Mononuclear cell (primary cell): ENCODE data around the gene GLIPR2. TPM values are rescaled to one million over a fixed set of nuclear protein-coding genes. Genes with fewer than 3 reads are reported as not detected.
"Not testable (repeated sequence)": the region's sequence is repeated elsewhere in the genome, so short reads cannot be mapped to it uniquely, and the experiment has no call there.

ENCODE experiments used
- H3K27me3 ChIP-seq: 2 replicates; pipeline ENCODE4 v1.6.0; 2011; ENCODE audit warnings: low read length, control low read depth; ENCODE audit not compliant: insufficient read depth
- H3K4me1 ChIP-seq: 2 replicates; pipeline ENCODE4 v1.5.1; 2011; ENCODE audit warnings: mild to moderate bottlenecking, low read length, control low read depth; ENCODE audit not compliant: insufficient read depth
- H3K4me3 ChIP-seq: 2 replicates; pipeline ENCODE4 v1.5.1; 2011; ENCODE audit warnings: mild to moderate bottlenecking, low read length, moderate library complexity
- H3K9me3 ChIP-seq: 2 replicates; pipeline ENCODE4 v1.5.1; 2011; ENCODE audit warnings: low read depth, mild to moderate bottlenecking, control low read depth, low read length
- total RNA-seq: library from RNA; depleted of rRNA; stranded (reverse); fragments of >200 nt; gene quantifications from one replicate; pipeline ENCODE4 v1.2.3, GENCODE V29; 2012

GLIPR2 gene
- total RNA-seq, 1 donor, result 86.0 TPM

GRCh38 chr9:36176496-36176895, 40.0 kb downstream of the GLIPR2 start:
- not testable (repeated sequence) for H3K9me3 ChIP-seq, H3K4me1 ChIP-seq, H3K27me3 ChIP-seq, H3K4me3 ChIP-seq

DNA sequence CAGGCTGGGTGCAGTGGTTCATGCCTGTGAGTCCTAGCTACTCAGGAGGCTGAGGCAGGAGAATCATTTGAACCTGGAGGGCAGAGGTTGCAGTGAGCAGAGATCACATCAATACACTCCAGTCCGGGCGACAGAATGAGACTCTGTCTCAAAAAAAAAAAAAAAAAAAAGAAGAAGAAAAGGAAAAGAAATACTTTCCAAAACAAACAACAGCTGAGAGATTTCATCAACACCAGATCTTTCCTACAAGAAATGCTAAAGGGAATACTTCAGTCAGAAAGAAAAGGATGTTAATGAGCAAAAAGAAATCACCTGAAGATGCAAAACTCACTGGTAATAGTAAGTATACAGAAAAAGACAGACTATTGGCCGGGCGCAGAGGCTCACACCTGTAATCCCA, 41.0 kb downstream of the GLIPR2 start:
- H3K9me3 ChIP-seq, result no peaks in the 10 kb centered on the region
- H3K4me1 ChIP-seq, result no peaks in the 10 kb centered on the region
- no peaks in the 10 kb centered on the region for H3K27me3 ChIP-seq
- no peak overlapping the region for H3K4me3 ChIP-seq

DNA sequence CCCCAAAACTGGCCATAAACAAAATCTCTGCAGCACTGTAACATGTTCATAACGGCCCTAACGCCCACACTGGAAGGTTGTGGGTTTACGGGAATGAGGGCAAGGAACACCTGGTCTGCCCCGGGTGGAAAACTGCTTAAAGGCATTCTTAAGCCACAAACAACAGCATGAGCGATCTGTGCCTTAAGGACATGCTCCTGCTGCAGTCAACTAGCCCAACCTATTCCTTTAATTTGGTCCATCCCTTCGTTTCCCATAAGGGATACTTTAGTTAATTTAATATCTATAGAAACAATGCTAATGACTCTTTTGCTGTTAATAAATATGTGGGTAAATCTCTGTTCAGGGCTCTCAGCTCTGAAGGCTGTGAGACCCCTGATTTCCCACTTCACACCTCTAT, 43.7 kb downstream of the GLIPR2 start:
- H3K4me3 ChIP-seq, H3K27me3 ChIP-seq, H3K4me1 ChIP-seq, H3K9me3 ChIP-seq: not testable (repeated sequence)

- no peak overlapping the region for H3K4me3 ChIP-seq
- no peaks in the 10 kb centered on the region for H3K27me3 ChIP-seq
- H3K4me1 ChIP-seq, result peaks cover 17% of the 10 kb centered on the region
- no peaks in the 10 kb centered on the region for H3K9me3 ChIP-seq
Observed at GRCh38 chr9:36187414-36187813, 50.9 kb downstream of the GLIPR2 start.

- Histone ChIP-seq H3K27me3 (no peaks in the 10 kb centered on the region), H3K4me1 (peaks cover 25% of the 10 kb centered on the region), H3K9me3 (no peaks in the 10 kb centered on the region), H3K4me3 (no peak overlapping the region)
Observed at GRCh38 chr9:36188212-36188611, 51.7 kb downstream of the GLIPR2 start.

- Histone ChIP-seq H3K4me3 (peak overlapping the region; percentile 82), H3K4me1 (peaks cover 39% of the 10 kb centered on the region), H3K27me3 (no peaks in the 10 kb centered on the region), H3K9me3 (no peaks in the 10 kb centered on the region)
Observed at GRCh38 chr9:36189976-36190375, 53.4 kb downstream of the GLIPR2 start.

GRCh38 chr9:36190388-36191289, 54.1 kb downstream of the GLIPR2 start, which contains the start of gene CLTA:
Gene CLTA, plus strand, starts transcription at chr9:36190921. Its CDS starts 136 bp downstream, at chr9:36191057.
- H3K4me1 ChIP-seq, result peaks cover 39% of the 10 kb centered on the region
- H3K9me3 ChIP-seq, result no peaks in the 10 kb centered on the region
- peak within 1 kb of the TSS; percentile 82 for H3K4me3 ChIP-seq
- H3K27me3 ChIP-seq, result no peaks in the 10 kb centered on the region

DNA sequence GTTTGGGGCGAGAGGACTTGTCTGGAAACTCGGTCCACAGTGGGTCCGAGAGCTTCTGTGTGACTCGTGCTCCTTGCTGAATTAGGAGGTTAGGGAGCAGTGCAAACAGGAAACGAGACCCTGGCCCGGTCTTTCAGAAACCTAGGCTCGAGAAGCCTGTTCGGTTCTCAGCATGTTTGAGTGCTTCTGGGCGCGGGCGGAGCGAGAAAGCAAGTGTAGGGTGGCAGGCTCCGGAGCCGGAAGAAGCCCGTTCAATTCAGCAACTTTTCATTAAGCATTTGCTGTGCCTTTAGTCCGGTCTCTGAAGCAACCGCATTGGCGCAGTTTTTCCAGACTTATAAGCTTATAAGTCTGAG, 54.7 kb downstream of the GLIPR2 start:
- Histone ChIP-seq H3K9me3 (no peaks in the 10 kb centered on the region), H3K4me3 (peak overlapping the region; percentile 82), H3K27me3 (no peaks in the 10 kb centered on the region), H3K4me1 (peaks cover 39% of the 10 kb centered on the region)

DNA sequence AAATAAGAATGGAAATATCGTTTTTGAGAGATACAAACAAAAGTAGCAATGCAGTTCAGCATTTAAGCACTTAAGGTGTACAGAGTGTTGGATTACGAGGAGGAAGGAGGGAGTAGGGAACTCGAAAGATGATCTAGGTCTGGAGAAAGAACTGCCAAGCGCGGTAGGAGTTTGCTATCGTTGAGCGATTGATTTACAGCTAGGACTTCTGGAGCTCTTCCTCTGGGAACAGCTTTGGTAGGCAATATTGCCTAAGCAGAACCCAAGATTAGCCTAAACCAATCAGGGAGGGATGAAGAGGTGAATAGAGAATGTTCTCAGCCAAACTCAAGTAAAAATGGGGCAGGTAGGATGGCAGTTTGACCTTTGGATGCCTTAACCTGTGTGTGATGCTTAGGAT, 55.2 kb downstream of the GLIPR2 start:
- Histone ChIP-seq H3K27me3 (no peaks in the 10 kb centered on the region), H3K4me3 (peak overlapping the region; percentile 82), H3K9me3 (no peaks in the 10 kb centered on the region), H3K4me1 (peaks cover 39% of the 10 kb centered on the region)

DNA sequence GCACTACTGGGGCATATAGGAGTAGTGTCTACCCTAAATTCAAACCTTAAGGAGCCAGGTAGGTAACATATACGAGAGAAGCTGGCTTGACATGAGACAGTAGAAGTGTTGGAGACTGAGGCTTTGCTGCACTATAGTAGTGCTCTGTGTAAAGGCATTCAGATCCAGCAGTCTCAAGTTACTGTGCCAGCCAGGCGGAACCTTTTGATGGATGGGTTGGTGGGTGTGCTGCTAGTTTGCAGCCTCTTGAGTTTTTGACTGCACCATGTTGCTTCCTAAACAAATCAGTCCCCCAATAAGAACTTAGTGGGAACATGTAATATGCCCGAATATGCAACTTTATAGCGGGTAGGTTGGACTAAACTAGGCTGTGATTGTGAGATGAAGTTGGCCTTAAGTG, 55.7 kb downstream of the GLIPR2 start:
- Histone ChIP-seq H3K27me3 (no peaks in the 10 kb centered on the region), H3K9me3 (no peaks in the 10 kb centered on the region), H3K4me1 (peaks cover 42% of the 10 kb centered on the region), H3K4me3 (peak overlapping the region; percentile 82)

DNA sequence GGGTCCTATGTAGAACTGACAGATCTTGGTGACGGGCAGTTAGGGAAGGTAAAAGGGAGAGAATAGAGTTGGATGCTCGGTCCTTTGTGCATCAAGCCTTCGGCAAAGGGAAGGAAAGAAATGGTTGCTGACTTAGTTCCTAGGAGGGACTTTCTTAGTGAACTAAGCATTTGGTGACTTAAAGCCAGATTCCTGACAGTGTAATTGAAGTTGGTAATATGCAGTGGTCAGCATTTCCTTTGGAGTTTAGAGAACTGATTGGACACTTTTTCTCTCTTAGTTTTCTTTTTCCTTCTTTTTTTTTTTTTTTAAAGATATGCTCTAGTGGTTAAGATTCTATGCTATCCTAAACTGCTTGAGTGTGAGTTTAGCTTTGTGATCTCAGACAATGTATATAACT, 56.5 kb downstream of the GLIPR2 start:
- no peaks in the 10 kb centered on the region for H3K9me3 ChIP-seq
- no peak overlapping the region for H3K4me3 ChIP-seq
- no peaks in the 10 kb centered on the region for H3K27me3 ChIP-seq
- peaks cover 42% of the 10 kb centered on the region for H3K4me1 ChIP-seq

DNA sequence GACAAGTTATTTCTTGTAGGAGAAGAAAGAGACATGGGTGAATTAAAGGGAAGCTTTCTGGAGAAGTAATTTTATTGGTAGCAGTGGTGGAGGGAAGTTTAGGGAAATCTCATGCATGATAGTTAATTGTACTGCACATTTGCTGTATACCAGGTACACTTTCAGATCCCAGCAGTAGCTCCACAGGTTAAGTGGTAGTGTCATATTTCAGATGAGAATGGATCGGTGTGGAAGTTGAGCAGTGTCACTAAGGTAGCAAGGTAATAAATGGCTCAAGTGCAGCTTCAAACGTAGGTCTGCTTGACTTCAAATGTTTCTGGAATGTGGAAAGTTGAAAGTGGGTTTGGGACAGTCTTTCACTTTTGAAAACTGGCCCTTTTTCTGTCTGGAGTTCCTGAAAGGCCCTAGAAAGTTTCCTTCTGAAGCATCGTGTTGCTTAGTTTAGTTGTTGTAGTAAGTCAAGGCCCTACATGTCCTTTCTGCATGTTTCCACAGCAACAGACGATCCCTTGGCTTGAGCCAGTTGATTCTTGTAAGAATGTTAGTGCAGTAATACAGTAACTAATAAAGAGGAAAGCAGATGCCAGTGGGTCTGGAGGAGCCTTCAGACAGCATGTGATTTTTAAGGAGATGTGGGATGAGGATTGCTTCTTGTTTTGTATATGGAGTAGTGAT, 57.9 kb downstream of the GLIPR2 start:
- no peaks in the 10 kb centered on the region for H3K9me3 ChIP-seq
- peaks cover 42% of the 10 kb centered on the region for H3K4me1 ChIP-seq
- H3K4me3 ChIP-seq, result no peak overlapping the region

DNA sequence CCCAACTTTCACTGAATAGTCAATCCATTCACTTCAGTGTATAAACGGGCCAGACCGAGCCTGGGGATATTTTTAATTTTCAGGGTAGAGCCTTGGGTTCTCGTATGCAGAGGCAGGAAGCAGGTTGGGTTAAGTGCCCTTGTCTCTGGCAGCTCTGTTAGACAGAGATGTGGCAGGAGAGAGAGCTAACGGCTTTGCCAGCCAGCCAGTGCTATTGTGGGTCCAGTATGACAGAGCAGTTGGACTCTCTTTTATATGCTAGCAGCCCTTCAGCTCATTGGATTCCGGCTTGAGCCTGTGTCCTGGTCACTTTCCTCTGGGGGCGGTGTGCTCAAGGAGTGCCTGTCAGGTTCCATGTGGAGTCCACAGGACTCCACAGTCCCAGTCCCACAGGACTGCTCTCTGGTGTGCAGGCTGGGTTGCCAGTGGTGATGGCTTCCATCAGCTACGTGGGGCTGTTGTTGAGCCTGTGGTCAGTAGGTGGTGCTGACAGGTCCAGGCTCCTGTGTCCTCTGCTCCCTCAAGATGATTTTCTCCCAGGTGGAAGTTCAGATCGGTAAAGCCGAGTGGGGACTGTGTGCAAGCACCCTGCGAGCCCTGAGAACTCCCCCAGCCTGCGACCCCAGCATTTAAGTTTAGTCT, 68.5 kb downstream of the GLIPR2 start:
- no peak overlapping the region for H3K4me3 ChIP-seq
- no peaks in the 10 kb centered on the region for H3K9me3 ChIP-seq
- peaks cover 9% of the 10 kb centered on the region for H3K4me1 ChIP-seq
- no peaks in the 10 kb centered on the region for H3K27me3 ChIP-seq

More for the DNA sequence above, 57.9 kb downstream of the GLIPR2 start:
- H3K27me3 ChIP-seq, result no peaks in the 10 kb centered on the region

DNA sequence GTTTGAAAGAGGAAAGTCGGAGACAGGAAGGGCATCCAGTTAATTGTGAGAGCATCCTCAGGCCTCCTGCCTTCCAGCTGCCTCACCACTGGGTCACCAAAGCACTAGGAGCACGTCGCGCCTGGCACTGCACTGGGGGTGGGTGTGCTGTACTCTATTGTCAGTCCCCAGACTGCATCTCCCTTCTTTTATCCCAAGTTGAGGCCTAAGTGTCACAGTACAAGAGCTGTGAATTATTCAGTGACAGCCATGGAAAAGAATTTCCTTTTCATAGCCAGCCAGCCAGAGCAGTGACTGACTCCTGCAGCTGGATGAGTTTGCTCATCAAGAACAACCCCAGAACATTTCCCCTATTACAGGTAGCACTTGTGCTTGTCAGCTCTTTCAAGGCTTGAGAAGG, 70.5 kb downstream of the GLIPR2 start:
- peaks cover 9% of the 10 kb centered on the region for H3K4me1 ChIP-seq

DNA sequence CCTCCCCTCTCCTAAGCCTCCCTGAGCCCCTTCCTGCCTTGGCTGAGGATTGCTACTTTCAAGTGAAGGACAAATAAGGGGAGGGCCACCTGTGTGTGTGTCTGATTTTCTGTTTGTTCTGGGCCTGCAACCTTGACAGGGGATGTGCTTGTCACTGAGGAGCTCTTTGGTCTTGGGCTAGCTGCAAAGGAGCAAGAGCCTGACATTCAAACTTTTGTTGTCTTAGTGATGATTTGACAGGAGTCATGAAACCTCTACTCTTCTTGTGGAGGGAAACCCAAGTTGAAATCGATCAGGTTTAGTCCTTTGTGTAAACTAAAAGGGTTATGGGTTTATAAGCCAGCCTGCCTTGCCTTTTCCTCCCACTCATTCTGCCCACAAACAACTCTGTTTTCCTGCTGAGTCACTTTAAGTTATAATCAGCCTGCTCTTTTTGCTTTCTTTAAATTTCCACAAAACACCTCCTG, 71.0 kb downstream of the GLIPR2 start:
- H3K4me1 ChIP-seq, result peaks cover 9% of the 10 kb centered on the region
- no peak overlapping the region for H3K4me3 ChIP-seq
- H3K9me3 ChIP-seq, result no peaks in the 10 kb centered on the region
- no peaks in the 10 kb centered on the region for H3K27me3 ChIP-seq

More for the DNA sequence above, 70.5 kb downstream of the GLIPR2 start:
- no peaks in the 10 kb centered on the region for H3K9me3 ChIP-seq
- H3K4me3 ChIP-seq, result no peak overlapping the region
- no peaks in the 10 kb centered on the region for H3K27me3 ChIP-seq
